GM18858 (cell line): ENCODE results near the gene SEMA6D.
"Not testable (repeated sequence)": the region's sequence is repeated elsewhere in the genome, so short reads cannot be mapped to it uniquely, and the experiment has no call there.

Source experiments
- ATAC-seq: cut with Tn5 transposase; IDR thresholded peaks from one replicate; pipeline ENCODE4 v1.9.1; 2021; ENCODE audit not compliant: unreplicated experiment

Gene SEMA6D

DNA sequence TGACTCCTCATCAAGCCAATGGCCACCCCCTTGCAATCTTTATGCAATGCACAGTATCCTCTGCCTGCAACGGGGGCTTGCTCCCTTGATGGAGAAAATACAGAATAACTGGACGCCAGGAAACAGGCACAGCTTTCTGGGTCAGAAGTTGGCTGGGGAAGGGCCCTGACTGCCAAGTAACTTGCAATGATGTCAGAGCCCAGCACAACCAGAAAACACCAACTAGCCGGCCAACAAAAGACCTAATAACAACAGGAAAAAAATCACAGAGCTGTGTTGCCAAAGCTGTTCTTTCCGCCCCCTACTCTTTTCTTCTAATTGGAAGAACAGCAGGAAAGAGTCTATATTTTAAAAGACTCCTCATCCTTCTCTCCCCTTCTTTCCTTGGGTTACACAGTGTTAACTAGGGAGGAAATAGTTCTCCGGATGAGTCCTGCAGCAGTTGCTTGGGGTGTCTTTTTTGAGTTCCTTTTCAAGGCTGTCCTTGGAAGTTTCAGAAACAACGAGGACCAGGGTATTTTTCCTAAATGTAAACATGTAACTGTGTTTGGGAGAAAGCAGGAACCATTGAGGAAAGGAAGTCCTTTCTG is 1.4 kb upstream of the SEMA6D start:
- no peak for ATAC-seq

DNA sequence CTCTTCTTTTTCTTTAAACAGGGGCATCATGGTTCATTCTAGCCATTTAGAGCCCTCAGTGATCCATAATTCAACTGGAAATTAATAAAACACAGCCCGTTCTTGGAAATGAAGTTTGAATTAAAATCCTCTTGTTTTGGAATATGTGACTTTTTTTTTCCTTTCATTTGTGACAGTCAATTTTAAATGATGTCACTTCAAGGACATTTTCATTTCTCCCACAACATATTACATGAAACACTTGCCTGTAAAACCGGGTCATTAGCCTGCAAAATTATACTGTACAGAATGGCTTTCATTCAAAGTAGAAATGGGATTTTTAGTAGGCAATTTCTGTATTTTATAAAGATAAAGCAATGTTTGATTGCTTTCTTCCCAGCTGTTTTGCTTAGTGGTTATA is 789 bp upstream of the SEMA6D start:
- no peak for ATAC-seq

DNA sequence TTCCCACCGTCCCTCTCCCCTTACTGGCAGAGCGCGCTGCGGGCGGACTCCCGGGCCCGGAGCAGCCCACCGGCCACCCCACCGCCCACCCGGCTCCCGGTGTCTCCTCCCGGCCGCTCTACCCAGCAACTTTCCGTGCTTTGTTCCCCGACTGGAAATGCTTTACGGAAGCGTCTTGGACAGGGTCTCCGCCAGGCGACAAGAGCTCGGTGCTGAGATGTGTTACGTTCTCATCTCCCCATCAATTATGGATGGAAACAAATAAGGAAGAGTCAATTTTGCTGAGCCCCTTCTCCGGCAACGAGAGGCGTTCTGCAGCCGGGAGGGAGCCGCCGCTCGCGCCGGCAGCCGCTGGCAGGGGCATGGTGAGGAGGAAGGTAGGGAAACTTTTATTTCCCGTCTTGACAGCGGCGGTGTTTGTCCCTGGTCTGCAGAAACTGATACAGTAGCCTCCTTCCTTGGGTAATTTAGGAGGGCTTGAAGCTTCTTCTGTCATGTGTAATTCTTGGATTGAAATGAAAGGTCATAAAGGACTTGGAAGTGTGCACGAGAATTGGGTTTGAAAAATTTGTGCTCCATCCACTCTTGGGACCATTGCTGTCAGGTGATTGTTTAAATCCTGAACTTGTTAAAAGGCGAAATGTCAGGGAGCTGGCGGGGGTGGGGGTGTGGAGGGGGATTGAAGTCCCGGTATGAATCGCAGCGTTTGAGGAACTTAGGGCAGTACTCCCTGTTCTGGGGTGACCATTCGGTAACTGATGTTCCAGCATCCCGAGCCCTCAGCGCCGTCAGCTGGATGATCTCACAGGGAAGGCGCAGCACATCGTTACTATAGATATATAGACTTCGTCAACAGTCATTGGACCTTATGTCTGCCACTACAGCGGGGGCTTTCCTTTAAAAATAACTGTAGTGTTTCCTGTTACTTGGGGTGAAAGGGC is 1.5 kb downstream of the SEMA6D start:
- ATAC-seq: no peak

DNA sequence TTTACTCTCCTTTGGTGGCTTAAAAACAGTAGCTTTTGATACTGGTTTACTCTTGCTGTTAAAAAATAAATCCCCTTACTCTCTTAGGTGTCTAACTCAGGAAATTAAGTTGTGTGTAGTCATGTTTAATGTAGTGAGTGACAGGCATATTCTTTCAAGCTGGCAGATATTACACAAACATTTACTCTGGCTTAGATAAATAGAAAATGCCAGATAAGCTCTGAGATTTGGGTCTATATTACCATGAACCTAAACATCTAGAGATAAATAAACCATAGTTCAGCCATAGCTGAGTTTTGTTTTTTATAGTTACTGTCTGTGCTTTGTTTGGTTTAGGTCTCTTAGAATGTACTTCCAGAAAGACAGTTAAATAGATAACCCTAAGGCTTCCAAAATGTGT is 2.4 kb downstream of the SEMA6D start:
- no peak for ATAC-seq

DNA sequence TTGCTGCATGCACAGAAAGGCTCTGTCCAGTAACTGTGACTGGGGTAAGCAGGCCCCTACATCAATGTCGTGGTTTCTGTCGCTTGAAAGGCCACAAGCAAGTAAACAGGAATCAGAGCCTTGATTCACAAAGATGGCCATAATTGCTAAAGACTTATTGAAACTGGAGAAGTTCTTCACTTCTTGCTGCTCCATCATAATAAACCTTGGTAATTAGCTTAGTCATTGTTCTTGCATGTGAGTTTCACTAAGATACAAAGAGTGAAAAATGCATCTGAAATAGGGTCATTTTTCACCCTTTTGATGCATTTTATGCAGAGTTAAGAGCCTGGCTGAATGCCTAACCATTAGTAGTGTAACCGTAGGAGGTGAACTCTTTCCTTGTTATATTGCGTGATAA is 3.2 kb downstream of the SEMA6D start:
- ATAC-seq: no peak

DNA sequence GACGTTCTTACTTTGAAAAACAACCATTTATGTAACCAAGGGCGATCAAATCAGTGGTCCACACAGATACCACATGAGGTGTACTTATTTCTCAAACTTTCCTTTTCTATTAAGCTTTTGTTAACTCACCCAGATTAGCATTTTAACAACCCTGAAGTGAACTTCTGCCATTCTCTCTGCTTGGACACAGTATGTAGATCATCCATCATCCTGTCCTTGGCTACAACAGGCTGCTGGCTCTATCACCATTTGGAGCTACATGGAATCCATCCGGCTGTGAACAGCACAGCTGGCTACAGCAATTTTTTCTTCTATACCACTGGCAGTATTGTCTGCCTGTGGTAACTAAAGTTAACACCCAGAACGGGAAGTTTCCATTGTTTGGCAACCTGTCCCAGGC is 4.4 kb downstream of the SEMA6D start:
- ATAC-seq: no peak

DNA sequence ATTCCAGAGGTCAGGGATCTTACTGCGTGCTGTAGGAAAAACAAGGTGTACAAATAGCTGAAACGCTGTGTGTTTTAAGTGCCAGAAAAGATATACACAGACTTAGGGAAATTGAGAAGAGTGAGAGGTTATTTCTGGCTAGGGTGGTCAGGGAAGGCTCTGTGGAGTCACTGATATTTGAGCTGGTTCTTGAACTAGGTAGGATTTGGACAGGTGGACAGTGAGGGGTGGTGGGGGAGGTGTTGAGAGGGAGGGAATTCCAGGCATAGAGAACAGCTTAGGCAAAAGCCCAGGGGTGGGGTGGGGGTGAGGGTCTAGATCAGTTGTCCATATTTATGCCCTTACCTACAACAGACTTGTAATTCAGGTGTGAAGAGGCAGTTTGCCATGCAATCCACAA is 7.0 kb downstream of the SEMA6D start:
- ATAC-seq: no peak

DNA sequence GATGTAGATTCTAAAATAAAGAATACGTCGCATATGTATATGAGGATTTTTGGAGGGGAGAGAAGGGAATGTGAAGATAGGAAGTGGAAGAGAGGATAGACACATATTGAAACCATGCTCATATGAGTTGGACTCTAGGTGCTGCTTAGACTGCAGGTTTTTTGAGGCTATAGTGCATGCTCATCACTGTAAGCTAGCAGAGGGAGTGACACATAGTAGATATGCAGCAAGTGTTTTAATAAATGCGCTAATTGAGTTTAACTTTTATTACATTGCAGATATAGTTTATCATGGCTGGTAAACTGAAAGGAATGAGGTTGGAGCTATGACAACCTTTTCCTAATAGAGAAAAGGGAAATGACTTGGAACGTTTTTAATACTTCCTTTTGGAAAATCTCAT is 7.7 kb downstream of the SEMA6D start:
- no peak for ATAC-seq

DNA sequence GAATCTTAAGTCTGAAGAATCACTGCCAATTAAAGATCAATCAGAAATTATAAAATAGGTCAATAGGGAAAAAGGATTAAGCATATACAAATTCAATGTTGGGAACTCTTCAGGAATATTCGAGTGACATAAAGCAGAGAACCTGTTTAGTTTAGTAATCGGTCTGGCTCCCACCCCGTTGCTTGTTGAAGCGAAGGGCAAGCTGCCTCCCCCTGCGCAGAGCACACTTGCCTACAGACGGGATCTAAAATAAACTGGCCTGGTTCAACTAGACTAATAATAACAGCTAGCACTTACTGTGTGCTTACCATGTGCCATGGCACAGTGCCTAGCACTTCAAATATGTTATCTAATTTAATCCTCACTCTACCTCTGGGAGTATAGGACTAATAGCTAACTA is 8.6 kb downstream of the SEMA6D start:
- ATAC-seq: no peak

DNA sequence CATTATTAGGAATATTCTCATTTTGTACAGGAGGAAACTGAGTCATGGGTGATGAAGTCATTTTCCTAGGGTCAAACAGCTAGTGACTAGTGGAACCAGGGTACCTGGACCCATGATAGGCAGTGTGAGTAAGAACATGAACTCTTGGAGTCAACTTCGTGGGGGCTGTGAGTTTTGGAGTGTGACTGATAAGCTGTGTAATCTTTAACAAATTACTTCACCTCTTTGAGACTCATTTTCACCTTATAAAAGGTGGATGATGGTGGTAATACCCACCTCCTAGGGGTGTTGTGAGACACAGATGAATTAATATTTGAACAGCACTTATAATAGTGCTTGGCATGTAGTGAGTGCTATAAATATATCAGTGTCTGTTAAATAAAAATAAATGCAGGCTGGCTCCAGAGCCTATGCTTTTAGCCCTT is 9.1 kb downstream of the SEMA6D start:
- ATAC-seq: no peak

DNA sequence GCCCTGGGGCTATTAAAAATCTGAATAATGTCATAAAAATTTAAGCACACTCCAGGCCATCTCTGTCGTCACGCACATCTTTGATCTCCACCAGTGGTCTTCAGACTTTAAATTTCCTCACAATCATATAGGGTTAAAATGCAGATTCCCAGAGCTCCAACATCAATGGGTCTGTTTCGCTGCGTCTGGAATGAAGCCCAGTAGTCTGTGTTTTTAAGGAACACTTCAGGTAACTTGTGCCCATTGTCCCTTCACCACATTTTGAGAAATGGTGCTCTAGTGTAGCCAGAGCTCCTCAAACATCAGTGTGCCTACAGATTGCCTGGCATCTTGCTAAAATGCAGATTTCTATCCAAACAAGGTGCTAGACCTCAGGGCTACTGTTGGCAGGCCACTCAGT is 9.8 kb downstream of the SEMA6D start:
- ATAC-seq: no peak

DNA sequence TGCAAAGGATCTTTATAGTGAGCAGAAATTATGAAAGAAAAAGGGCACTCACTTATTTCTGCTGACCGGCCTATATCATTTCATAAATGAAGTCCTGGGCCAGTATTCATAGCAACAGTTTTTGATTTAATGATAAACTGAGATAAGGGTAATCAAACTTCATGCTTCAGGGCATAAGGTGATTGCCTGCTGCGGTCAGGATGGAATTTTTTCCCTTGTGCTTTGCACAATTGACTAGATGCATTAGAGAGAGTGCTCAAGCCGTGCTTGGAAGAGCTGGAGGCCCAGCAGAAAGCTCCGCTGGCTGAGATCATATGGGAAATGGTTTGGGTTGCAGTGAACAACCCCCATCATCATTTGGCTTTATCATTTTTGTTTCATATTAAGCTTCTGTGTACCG is 10.4 kb downstream of the SEMA6D start:
- ATAC-seq: no peak

DNA sequence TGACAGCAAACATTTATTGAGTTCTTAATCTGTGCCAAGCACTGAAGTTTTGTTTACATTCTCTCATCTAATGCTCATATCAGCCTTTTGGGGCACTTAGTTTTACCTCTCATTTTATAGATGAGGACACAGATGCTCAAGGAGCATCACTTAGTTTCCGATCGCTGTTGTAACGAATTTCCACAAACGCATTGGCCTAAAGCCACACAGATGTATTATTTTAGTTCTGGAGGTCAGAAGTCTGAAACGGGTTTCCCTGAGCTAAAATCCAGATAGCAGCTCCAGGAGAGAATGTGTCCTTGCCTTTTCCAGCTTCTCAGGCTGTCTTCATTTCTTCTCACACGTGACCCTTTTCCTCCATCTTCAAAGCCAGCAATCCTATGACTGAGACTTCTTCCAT is 11.1 kb downstream of the SEMA6D start:
- no peak for ATAC-seq

DNA sequence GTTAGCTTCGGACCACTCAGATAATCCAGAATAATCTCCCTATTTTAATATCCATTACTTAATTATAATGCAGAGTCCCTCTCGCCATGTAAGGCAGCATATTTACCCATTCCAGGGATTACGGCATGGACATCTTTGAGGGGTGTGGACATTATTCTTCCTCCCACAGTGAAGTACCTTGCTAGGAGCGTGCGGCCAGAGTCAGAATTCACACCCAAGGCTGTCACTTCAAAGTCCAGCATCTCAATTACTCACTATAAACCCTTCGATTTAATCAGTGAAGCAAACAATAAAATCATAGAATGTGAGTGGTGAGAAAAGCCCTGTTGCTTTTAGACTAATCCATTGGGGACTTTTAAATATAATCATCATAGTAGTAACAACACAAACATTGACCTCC is 11.6 kb downstream of the SEMA6D start:
- ATAC-seq: no peak

DNA sequence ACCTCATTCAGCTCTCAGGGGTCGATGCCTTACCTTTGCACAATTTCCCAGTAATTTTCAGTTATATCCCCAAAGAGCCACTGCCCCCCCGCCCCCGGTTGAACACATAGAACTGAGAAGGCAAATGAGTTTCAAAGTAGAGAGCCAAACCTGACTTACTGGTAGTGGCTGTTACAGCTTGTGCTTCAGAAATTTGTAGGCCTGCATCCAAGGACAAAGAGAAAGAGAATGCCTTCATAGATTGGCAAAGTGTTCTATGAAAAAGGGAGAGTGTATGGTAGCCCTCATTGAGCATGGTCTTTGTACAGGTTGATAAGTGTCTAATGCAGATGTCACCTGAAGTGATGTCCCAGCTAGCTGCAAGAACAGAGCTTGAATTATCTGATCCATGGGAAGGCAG is 13.9 kb downstream of the SEMA6D start:
- no peak for ATAC-seq

DNA sequence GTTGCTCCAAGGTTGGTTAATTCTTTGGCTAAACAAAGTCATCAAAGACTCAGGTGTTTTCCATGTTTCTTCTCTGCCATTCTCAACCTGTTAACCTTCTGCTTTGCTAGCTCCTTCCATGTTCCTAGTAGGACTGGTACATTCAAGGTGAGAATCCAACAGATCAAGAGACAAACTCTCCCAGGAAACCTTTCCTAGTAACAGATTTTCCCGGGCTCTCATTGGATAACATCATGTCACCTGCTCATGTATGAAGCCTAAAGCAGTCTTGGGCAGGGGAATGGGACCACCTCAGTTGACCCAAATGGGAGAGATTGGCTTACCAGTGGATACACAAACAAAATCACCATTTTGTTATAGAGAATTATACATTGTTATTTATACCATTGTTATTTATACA is 14.9 kb downstream of the SEMA6D start:
- ATAC-seq: no peak

DNA sequence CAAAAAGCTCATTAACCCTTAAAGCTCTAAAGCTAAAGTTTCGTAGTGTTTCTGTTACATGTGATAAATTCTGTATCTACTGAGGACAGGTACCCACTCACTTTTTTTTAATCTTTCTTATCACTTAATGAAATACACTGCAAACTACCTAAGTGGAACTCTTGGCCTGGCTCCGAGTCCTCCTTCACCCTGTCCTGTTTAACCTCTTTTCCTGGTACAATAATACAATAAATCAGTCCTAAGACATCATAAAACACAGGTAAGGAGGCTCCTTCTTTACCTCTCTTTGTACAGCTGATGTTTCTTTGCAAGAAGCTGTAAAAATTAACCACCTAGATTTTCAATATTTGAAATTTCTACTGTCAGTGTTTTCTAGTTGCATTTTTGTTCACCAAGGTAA is 15.8 kb downstream of the SEMA6D start:
- no peak for ATAC-seq

DNA sequence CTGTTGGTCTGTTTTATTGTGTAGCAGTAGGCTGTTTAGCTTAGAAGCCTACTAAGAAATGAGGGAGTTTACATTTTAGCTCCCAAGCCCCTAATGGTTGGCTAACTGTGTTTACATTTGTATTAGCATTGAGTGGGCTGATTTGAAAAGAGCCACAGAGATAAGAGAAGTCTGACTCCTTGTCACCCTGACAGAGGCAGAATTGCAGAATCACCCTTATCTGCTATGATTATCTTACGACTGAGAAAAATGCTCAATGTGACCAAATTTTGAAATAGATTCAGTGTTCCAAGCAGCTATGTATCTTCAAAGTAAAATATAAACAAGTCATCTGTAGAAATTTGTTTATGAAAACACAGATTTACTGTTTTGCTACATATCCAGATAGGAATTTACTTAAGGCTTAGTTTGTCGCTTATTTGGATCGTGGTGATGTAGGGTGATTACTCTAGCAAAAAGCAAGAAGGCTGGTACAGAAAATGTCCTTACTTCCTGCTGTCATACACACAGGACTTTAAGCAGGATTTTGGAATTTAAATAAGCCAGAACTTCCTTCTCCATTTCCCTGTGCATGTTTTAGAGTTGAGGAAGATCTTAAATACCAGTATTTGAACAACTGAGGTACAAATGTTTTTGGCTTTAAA is 19.0 kb downstream of the SEMA6D start:
- no peak for ATAC-seq

DNA sequence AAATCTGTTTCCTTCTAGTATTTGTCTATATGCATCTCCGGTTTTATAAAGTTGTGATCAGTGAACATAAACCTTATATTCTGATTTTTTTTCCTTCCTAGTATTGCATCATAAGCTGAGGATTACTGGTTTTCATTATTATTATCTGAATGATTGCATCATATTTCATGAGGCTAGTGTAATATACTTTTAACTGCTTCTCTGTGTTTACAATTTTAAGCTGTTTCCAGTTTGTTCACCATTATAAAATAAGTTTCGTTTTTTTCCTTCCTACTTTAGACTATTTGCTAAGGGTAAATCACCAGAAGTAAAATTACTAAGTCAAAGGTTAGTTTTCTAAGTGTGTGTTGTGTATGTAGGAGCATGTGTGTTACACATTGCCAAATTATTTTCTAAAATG is 20.2 kb downstream of the SEMA6D start:
- no peak for ATAC-seq

DNA sequence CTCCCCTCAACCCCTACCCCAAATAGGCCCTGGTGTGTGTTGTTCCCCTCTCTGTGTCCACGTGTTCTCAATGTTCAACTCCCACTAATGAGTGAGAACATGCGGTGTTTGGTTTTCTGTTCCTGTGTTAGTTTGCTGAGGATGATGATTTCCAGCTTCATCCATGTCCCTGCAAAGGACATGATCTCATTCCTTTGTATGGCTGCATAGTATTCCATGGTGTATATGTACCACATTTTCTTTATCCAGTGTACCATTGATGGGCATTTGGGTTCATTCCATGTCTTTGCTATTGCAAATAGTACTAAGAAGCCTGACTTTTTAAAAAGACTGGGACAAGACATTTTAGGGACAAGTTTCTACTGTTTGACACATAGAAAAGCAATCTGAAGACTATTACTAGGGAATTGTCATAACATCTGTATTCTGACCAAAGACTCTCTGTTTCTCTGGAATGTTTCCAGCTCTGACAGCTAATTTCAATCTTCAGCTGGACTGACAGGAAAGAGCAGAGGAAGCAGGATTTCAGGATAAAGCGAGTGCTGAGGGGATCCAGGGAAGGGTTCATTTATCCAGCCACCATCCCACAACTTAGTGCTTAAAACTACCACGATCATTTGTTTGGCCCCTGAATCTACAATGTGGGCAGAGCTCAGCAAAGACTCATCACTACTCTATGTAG is 21.0 kb downstream of the SEMA6D start:
- not testable (repeated sequence) for ATAC-seq

DNA sequence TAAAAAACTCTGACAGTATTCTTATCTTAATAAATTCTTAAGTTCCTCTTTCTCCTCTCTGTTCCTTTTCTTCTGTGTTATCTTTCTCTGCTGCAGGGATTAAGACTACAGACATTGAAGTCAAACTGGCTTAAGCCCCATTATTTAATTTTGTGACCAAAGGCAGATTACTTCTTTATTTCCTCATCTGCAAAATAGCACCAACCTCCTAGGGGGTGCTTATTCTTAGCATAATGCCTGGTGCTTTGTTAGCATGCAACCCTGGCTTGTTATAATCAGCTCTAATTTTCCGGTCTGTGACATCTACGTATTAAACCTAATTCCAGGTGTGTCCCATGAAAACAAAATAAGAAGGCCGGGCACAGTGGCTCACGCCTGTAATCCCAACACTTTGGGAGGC is 23.8 kb downstream of the SEMA6D start:
- no peak for ATAC-seq

DNA sequence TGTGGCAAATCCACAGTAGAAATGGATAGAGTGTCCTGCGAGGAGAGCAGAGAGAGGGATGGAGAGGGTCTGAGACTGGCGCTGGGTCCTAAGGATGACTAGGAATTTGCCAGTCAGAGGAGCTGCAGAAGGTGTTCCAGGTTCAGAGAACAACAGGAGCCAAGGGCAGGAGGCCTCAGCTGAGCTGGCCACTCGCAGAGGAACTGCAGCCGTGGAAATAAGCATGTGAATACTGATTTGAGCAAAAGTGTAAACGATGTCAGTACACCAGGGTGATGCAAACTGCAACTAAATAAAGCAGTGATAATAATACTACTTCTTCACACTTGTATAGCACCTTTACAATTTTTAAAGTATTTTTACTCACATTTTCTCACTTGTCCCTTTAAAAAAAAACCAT is 24.6 kb downstream of the SEMA6D start:
- ATAC-seq: no peak
